H1 (cell line): ENCODE data around the gene INPPL1. TPM values are rescaled to one million over a fixed set of nuclear protein-coding genes. Genes with fewer than 3 reads are reported as not detected.

Experiments used
- BACH1 ChIP-seq: IDR thresholded peaks from 2 replicates; pipeline ENCODE4 v1.6.1; 2012; ENCODE audit warnings: low read length, improper control_type of control experiment
- CBX8 ChIP-seq: fragments of 300-800, 300-1000 bp; sonication (generic); IDR thresholded peaks from 2 replicates; pipeline ENCODE4 v1.7.1; 2016; ENCODE audit warnings: low read depth, low read length, borderline replicate concordance
- CHD7 ChIP-seq: fragments of 300-600 bp; sonication (generic); IDR thresholded peaks from 2 replicates; pipeline ENCODE4 v1.7.1; 2012; ENCODE audit warnings: low read length, moderate library complexity, mild to moderate bottlenecking, inconsistent platforms; ENCODE audit not compliant: insufficient replicate concordance
- CREB1 ChIP-seq: IDR thresholded peaks from 2 replicates; pipeline ENCODE4 v1.6.1; 2012; ENCODE audit warnings: inconsistent platforms
- EP300 ChIP-seq, 2 experiments: IDR thresholded peaks; 1 replicate in 1 of 2; 2 replicates in 1 of 2; pipeline ENCODE4 v1.6.1; 2011 to 2012; ENCODE audit warnings: low read depth in 2 of 2, low read length in 2 of 2, mild to moderate bottlenecking in 2 of 2, borderline replicate concordance in 1 of 2, inconsistent platforms in 1 of 2, moderate library complexity in 1 of 2
- GABPA ChIP-seq: IDR thresholded peaks from 2 replicates; pipeline ENCODE4 v1.6.1; 2011; ENCODE audit warnings: mild to moderate bottlenecking, low read length, moderate library complexity, borderline replicate concordance; ENCODE audit not compliant: insufficient read depth
- HDAC2 ChIP-seq, 2 experiments: fragments of 300-600 bp in 1 of 2; sonication (generic) in 1 of 2; IDR thresholded peaks; 2 replicates each; pipeline ENCODE4 v1.6.1; 2011 to 2012; ENCODE audit warnings: low read depth in 2 of 2, low read length in 2 of 2, mild to moderate bottlenecking in 2 of 2, moderate library complexity in 2 of 2, borderline replicate concordance in 1 of 2, inconsistent platforms in 1 of 2
- JUND ChIP-seq: IDR thresholded peaks from 2 replicates; pipeline ENCODE4 v1.6.1; 2011; ENCODE audit warnings: mild to moderate bottlenecking, improper control_type of control experiment, low read length
- KDM1A ChIP-seq: fragments of 200-600, 300-600 bp; sonication (generic); IDR thresholded peaks from 2 replicates; pipeline ENCODE4 v1.7.1; 2016; ENCODE audit warnings: mild to moderate bottlenecking, low read length, borderline replicate concordance
- POLR2A ChIP-seq, 2 experiments: IDR thresholded peaks; 1 replicate in 1 of 2; 2 replicates in 1 of 2; pipeline ENCODE4 v1.6.1; 2011; ENCODE audit warnings: low read depth in 2 of 2, low read length in 2 of 2, mild to moderate bottlenecking in 2 of 2; ENCODE audit errors: control extremely low read depth in 1 of 2
- RFX5 ChIP-seq: IDR thresholded peaks from 2 replicates; pipeline ENCODE4 v1.6.1; 2011; ENCODE audit warnings: low read depth, low read length, improper control_type of control experiment, borderline replicate concordance
- SIRT6 ChIP-seq: IDR thresholded peaks from one replicate; pipeline ENCODE4 v1.7.1; 2012; ENCODE audit warnings: low read length, inconsistent platforms
- ZNF274 ChIP-seq: IDR thresholded peaks from 2 replicates; pipeline ENCODE4 v1.7.0; 2012; ENCODE audit warnings: low read length, borderline replicate concordance; ENCODE audit errors: extremely low read depth
- polyA plus RNA-seq, 7 experiments: library from polyadenylated mRNA; depleted of rRNA in 3 of 7; stranded (reverse) in 5 of 7; unstranded in 2 of 7; fragments of >200 nt in 5 of 7; fragments of 200-250 nt in 2 of 7; gene quantifications; 1 replicate in 5 of 7; 2 replicates in 1 of 7; 4 replicates in 1 of 7; pipeline versions ENCODE4 v1.2.1 to v1.2.3, GENCODE V29; 2011 to 2013; ENCODE audit warnings: missing spikeins in 2 of 7, mixed read lengths in 2 of 7
- total RNA-seq: library from RNA; stranded (reverse); fragmentation: NEBNext Ultra II Directional; extraction: Animal tissue kit (Norgen Biotek cat#: 25700); gene quantifications from 2 replicates; pipeline ENCODE4 v1.2.1, GENCODE V29; 2021

The INPPL1 gene
- total and polyA plus RNA-seq, 2 of the 8 experiments (the other 6 are each of a cell fraction or from before 2014, with no cell fraction given): 54.5 to 79.5 TPM

GRCh38 chr11:72287293-72287692 is 62.7 kb downstream of the INPPL1 start (continued):
- no peak for TF ChIP-seq CHD7
- no peak for TF ChIP-seq JUND
- TF ChIP-seq GABPA: no peak
- TF ChIP-seq BACH1: no peak
- TF ChIP-seq EP300 (IDR thresholded peaks at IDR 0.05; ENCODE audit: borderline replicate concordance in 1 of 2, low read depth in 2 of 2, low read length in 2 of 2): no peak
- TF ChIP-seq ZNF274: no peak
- TF ChIP-seq SIRT6: no peak
- TF ChIP-seq HDAC2 (IDR thresholded peaks at IDR 0.05; ENCODE audit: borderline replicate concordance in 1 of 2, low read depth in 2 of 2, low read length in 2 of 2): no peak
- TF ChIP-seq CREB1: no peak
- no peak for TF ChIP-seq POLR2A (IDR thresholded peaks at IDR 0.05; ENCODE audit: control extremely low read depth in 1 of 2, low read depth in 2 of 2, low read length in 2 of 2)
- TF ChIP-seq KDM1A: no peak
- no peak for TF ChIP-seq CBX8
- no peak for TF ChIP-seq RFX5
